NCI-H1694 (cell line): Measurements from ENCODE around the gene CHI3L2.
"Not testable (repeated sequence)": the region's sequence is repeated elsewhere in the genome, so short reads cannot be mapped to it uniquely, and the experiment has no call there.

ENCODE experiments used
- DNase-seq: peaks from one replicate; lab custom pipeline; 2025; lab: John Stamatoyannopoulos, UW

The CHI3L2 gene

GRCh38 chr1:111202707-111203623 is 24.5 kb upstream of the CHI3L2 start:
- no peak for DNase-seq

GRCh38 chr1:111203681-111204200 is 23.8 kb upstream of the CHI3L2 start:
- DNase-seq = no peak

- DNase-seq = no peak
These were observed 23.1 kb upstream of the CHI3L2 start for GRCh38 chr1:111204201-111204982.

GRCh38 chr1:111204983-111205713 is 22.4 kb upstream of the CHI3L2 start:
- DNase-seq = no peak

GRCh38 chr1:111205714-111206050 is 21.8 kb upstream of the CHI3L2 start:
- no peak for DNase-seq

- no peak for DNase-seq
These were observed 18.6 kb upstream of the CHI3L2 start for GRCh38 chr1:111208921-111209320.

- no peak for DNase-seq
These were observed 17.9 kb upstream of the CHI3L2 start for GRCh38 chr1:111209622-111210021.

- no peak for DNase-seq
These were observed 15.6 kb upstream of the CHI3L2 start for GRCh38 chr1:111211921-111212320.

- no peak for DNase-seq
These were observed 14.7 kb upstream of the CHI3L2 start for GRCh38 chr1:111212634-111213335.

GRCh38 chr1:111213412-111213811 is 14.1 kb upstream of the CHI3L2 start:
- DNase-seq = no peak

- no peak for DNase-seq
These were observed 13.3 kb upstream of the CHI3L2 start for GRCh38 chr1:111214074-111214801.

GRCh38 chr1:111214884-111215283 is 12.6 kb upstream of the CHI3L2 start:
- no peak for DNase-seq

- not testable (repeated sequence) for DNase-seq
These were observed 12.2 kb upstream of the CHI3L2 start for GRCh38 chr1:111215285-111215684.

GRCh38 chr1:111216751-111217150 is 10.8 kb upstream of the CHI3L2 start:
- DNase-seq = no peak

- no peak for DNase-seq
These were observed 10.2 kb upstream of the CHI3L2 start for GRCh38 chr1:111217183-111217910.

GRCh38 chr1:111218701-111219556 is 8.6 kb upstream of the CHI3L2 start:
- no peak for DNase-seq

- no peak for DNase-seq
These were observed 7.8 kb upstream of the CHI3L2 start for GRCh38 chr1:111219557-111220286.

- no peak for DNase-seq
These were observed 7.1 kb upstream of the CHI3L2 start for GRCh38 chr1:111220302-111220890.
